Lower leg skin (tissue), 3 donors: ENCODE measurements around the gene PXDN.

Source experiments
- POLR2A ChIP-seq, 2 donors: fragments of 450-650 bp; IDR thresholded peaks; one replicate each; pipeline ENCODE4 v1.6.1; 2016 to 2017; ENCODE audit warnings: antibody characterized with exemption in 2 of 2, mild to moderate bottlenecking in 1 of 2, moderate library complexity in 1 of 2
- TF ChIP-seq, protein P1 (sequence below), 3 donors: fragments of 450-650 bp; IDR thresholded peaks; one replicate each; pipeline ENCODE4 v1.5.1; 2016; ENCODE audit warnings: antibody characterized with exemption in 3 of 3, mild to moderate bottlenecking in 3 of 3, moderate library complexity in 2 of 3

DNA sequence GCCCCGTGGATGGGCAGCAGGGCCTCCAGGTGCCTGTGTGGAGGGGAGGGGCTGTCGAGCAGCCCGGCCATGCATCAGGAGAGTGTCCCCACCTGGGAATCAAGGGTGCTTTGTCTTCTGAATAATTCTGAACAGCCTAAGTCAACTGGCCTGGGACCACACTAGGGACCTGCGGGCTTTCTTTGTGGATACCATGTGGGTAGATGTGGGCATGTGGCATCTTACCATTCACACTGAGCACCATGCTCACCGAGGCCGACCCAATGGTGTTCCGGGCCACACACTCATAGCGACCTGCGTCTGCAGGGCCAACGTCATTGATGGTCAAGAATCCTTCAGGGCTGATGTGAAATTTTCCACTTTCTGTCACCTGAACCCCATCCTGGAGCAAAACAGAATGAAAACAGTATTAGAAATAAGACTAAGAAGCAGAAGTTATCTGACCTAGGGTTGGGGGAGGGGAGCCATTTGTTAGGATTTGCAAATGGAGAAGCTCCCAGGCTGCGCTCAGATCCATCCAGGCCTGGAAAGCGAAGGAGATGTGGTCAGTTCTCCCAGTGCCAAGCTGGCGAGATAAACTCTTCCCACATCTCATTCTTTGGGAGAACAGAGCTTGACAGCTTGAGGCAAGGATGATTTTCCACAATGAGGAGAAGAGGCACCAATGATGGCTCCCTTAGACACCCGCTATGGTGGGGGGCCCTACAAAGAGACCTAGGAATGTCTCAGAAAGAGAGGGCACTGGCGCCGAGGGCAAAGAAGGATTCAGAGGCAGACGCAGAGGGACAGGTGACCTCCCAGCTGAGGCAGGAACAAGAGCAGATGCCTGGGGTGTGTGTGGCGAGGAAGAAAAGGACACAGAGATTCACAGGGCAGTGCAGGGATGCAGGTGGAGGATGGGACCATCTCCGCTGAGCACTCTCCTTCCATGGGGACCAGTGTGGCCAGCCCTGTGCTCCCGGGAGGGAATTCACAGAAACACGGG, 83.4 kb downstream of the PXDN start:
- TF ChIP-seq, protein P1, sequence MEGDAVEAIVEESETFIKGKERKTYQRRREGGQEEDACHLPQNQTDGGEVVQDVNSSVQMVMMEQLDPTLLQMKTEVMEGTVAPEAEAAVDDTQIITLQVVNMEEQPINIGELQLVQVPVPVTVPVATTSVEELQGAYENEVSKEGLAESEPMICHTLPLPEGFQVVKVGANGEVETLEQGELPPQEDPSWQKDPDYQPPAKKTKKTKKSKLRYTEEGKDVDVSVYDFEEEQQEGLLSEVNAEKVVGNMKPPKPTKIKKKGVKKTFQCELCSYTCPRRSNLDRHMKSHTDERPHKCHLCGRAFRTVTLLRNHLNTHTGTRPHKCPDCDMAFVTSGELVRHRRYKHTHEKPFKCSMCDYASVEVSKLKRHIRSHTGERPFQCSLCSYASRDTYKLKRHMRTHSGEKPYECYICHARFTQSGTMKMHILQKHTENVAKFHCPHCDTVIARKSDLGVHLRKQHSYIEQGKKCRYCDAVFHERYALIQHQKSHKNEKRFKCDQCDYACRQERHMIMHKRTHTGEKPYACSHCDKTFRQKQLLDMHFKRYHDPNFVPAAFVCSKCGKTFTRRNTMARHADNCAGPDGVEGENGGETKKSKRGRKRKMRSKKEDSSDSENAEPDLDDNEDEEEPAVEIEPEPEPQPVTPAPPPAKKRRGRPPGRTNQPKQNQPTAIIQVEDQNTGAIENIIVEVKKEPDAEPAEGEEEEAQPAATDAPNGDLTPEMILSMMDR (IDR thresholded peaks at IDR 0.05) = no peak
- no peak for TF ChIP-seq POLR2A (IDR thresholded peaks at IDR 0.05)
